ENCODE measurements around the gene HSBP1L1.

DNA sequence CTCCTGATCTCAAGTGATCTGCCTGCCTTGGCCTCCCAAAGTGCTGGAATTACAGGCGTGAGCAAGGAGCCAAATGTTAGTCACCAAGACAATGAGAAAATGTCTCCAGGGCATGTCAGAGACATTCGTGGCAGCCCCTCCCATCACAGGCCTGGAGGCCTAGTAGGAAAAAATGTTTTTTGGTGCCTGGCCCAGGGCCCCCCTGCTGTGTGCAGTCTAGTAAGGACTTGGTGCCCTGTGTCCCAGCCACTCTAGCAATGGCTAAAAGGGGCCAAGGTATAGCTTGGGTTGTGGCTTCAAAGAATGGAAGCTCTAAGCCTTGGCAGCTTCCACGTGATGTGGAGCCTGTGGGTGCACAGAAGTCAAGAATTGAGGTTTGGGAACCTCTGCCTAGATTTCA, 36.4 kb downstream of the HSBP1L1 start:
- TF ChIP-seq, protein P1, sequence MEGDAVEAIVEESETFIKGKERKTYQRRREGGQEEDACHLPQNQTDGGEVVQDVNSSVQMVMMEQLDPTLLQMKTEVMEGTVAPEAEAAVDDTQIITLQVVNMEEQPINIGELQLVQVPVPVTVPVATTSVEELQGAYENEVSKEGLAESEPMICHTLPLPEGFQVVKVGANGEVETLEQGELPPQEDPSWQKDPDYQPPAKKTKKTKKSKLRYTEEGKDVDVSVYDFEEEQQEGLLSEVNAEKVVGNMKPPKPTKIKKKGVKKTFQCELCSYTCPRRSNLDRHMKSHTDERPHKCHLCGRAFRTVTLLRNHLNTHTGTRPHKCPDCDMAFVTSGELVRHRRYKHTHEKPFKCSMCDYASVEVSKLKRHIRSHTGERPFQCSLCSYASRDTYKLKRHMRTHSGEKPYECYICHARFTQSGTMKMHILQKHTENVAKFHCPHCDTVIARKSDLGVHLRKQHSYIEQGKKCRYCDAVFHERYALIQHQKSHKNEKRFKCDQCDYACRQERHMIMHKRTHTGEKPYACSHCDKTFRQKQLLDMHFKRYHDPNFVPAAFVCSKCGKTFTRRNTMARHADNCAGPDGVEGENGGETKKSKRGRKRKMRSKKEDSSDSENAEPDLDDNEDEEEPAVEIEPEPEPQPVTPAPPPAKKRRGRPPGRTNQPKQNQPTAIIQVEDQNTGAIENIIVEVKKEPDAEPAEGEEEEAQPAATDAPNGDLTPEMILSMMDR (IDR thresholded peaks at IDR 0.05), result no peak
- TF ChIP-seq EP300 (IDR thresholded peaks at IDR 0.05) (no peak), POLR2A (IDR thresholded peaks at IDR 0.05) (no peak)
